Measurements from ENCODE around the gene TMEM86B. TPM values are rescaled to one million over a fixed set of nuclear protein-coding genes. Genes with fewer than 3 reads are reported as not detected.

Gene TMEM86B
- total RNA-seq, 1 experiment from 2014 or later, result 4.8 TPM

- ChIA-PET POLR2A (ENCODE audit: low non-redundant PET) (no interaction called here), CTCF (no interaction called here)
- Histone ChIP-seq H3K9me3 (ENCODE audit: low read depth, low read length, poor library complexity, severe bottlenecking) (no peaks in the 10 kb centered on the region), H3K4me1 (ENCODE audit: insufficient read depth, low read length, poor library complexity, severe bottlenecking) (no peaks in the 10 kb centered on the region), H3K27me3 (replicated peaks; ENCODE audit: insufficient read depth, low read depth, low read length, poor library complexity) (no peaks in the 10 kb centered on the region), H3K4me3 (ENCODE audit: low read depth, low read length, poor library complexity, severe bottlenecking) (no peak overlapping the region), H3K27ac (ENCODE audit: low read depth, low read length, poor library complexity, severe bottlenecking) (no peak overlapping the region), H3K36me3 (ENCODE audit: insufficient read depth, low read length, poor library complexity, severe bottlenecking) (no peaks in the 10 kb centered on the region)
- no TSS peak for BruUV-seq (replicated peaks)
- no peak for DNase-seq (ENCODE audit: low spot score)
- no peak for TF ChIP-seq CTCF (conservative IDR thresholded peaks at IDR 0.05; ENCODE audit: low read depth, low read length)
- TF ChIP-seq EZH2 (IDR thresholded peaks at IDR 0.05; ENCODE audit: borderline replicate concordance, low read depth, low read length, poor library complexity, severe bottlenecking), result no peak
- intact Hi-C loops (cut with micrococcal nuclease; ENCODE audit: unreplicated experiment), result no loop called here
Measured at GRCh38 chr19:55266404-55266803, 37.8 kb upstream of the TMEM86B start.

- no peaks in the 10 kb centered on the region for H3K9me3 ChIP-seq (ENCODE audit: low read depth, low read length, poor library complexity, severe bottlenecking)
- H3K27ac ChIP-seq (ENCODE audit: low read depth, low read length, poor library complexity, severe bottlenecking), result no peak overlapping the region
- CTCF ChIA-PET, result no interaction called here
- no peaks in the 10 kb centered on the region for H3K27me3 ChIP-seq (replicated peaks; ENCODE audit: insufficient read depth, low read depth, low read length, poor library complexity)
- H3K4me3 ChIP-seq (ENCODE audit: low read depth, low read length, poor library complexity, severe bottlenecking), result no peak overlapping the region
- TF ChIP-seq EZH2 (IDR thresholded peaks at IDR 0.05; ENCODE audit: borderline replicate concordance, low read depth, low read length, poor library complexity, severe bottlenecking), result no peak
- TF ChIP-seq CTCF (conservative IDR thresholded peaks at IDR 0.05; ENCODE audit: low read depth, low read length), result no peak
- BruUV-seq (replicated peaks), result no TSS peak
- no peaks in the 10 kb centered on the region for H3K36me3 ChIP-seq (ENCODE audit: insufficient read depth, low read length, poor library complexity, severe bottlenecking)
- intact Hi-C loops (cut with micrococcal nuclease; ENCODE audit: unreplicated experiment), result no loop called here
- POLR2A ChIA-PET (ENCODE audit: low non-redundant PET), result no interaction called here
- H3K4me1 ChIP-seq (ENCODE audit: insufficient read depth, low read length, poor library complexity, severe bottlenecking), result no peaks in the 10 kb centered on the region
- no peak for DNase-seq (ENCODE audit: low spot score)
Measured at GRCh38 chr19:55265723-55266386, 37.3 kb upstream of the TMEM86B start.

GRCh38 chr19:55265173-55265572 lies 36.6 kb upstream of the TMEM86B start:
- Histone ChIP-seq H3K27me3 (replicated peaks; ENCODE audit: insufficient read depth, low read depth, low read length, poor library complexity) (no peaks in the 10 kb centered on the region), H3K9me3 (ENCODE audit: low read depth, low read length, poor library complexity, severe bottlenecking) (no peaks in the 10 kb centered on the region), H3K36me3 (ENCODE audit: insufficient read depth, low read length, poor library complexity, severe bottlenecking) (no peaks in the 10 kb centered on the region), H3K4me3 (ENCODE audit: low read depth, low read length, poor library complexity, severe bottlenecking) (no peak overlapping the region), H3K27ac (ENCODE audit: low read depth, low read length, poor library complexity, severe bottlenecking) (no peak overlapping the region), H3K4me1 (ENCODE audit: insufficient read depth, low read length, poor library complexity, severe bottlenecking) (no peaks in the 10 kb centered on the region)
- no peak for DNase-seq (ENCODE audit: low spot score)
- POLR2A ChIA-PET (ENCODE audit: low non-redundant PET), result no interaction called here
- BruUV-seq (replicated peaks), result no TSS peak
- CTCF ChIA-PET, result no interaction called here
- intact Hi-C loops (cut with micrococcal nuclease; ENCODE audit: unreplicated experiment), result no loop called here
- no peak for TF ChIP-seq CTCF (conservative IDR thresholded peaks at IDR 0.05; ENCODE audit: low read depth, low read length)
- no peak for TF ChIP-seq EZH2 (IDR thresholded peaks at IDR 0.05; ENCODE audit: borderline replicate concordance, low read depth, low read length, poor library complexity, severe bottlenecking)

Measured in A673 (cell line).